DOHH2 (cell line): ENCODE data around the gene SDCCAG8.

ENCODE experiments used
- CTCF ChIP-seq: fragments of 200-600 bp; sonication (generic); IDR thresholded peaks from one replicate; pipeline ENCODE4 v1.5.1; 2014; ENCODE audit warnings: antibody characterized with exemption, mild to moderate bottlenecking, low read depth, low read length; ENCODE audit not compliant: poor library complexity, severe bottlenecking
- EZH2phosphoT487 ChIP-seq: fragments of 200-600 bp; sonication (generic); IDR thresholded peaks from 2 replicates; pipeline ENCODE4 v1.6.1; 2017; ENCODE audit warnings: borderline replicate concordance, mild to moderate bottlenecking, antibody characterized with exemption, low read length, moderate library complexity, mixed read lengths

GRCh38 chr1:243493156-243494129 lies 237.6 kb downstream of the SDCCAG8 start:
- TF ChIP-seq CTCF (no peak), EZH2phosphoT487 (no peak)
